Nucleus accumbens (tissue), 56 donors: Measurements from ENCODE around the gene FAAH2.
"Not testable (repeated sequence)": the region's sequence is repeated elsewhere in the genome, so short reads cannot be mapped to it uniquely, and the experiment has no call there.

Experiments
- DNase-seq, 56 donors: peaks; one replicate each; lab custom pipeline; 2025; lab: John Stamatoyannopoulos, UW

Gene FAAH2

GRCh38 chrX:57286507-57287251 is at the start of gene FAAH2:
Gene FAAH2 (plus strand): TSS chrX:57286706. CDS start chrX:57286826, 120 bp downstream.
- DNase-seq, result peak in 3 of 56 donors; percentile 0 to 11 (median 1)

- DNase-seq, result no peak
Observed at GRCh38 chrX:57241967-57242366, 44.5 kb upstream of the FAAH2 start.

GRCh38 chrX:57251965-57252364 is 34.5 kb upstream of the FAAH2 start:
- DNase-seq, result no peak

GRCh38 chrX:57265126-57265525 is 21.4 kb upstream of the FAAH2 start:
- no peak for DNase-seq

- no peak for DNase-seq
Observed at GRCh38 chrX:57266275-57266674, 20.2 kb upstream of the FAAH2 start.

- no peak for DNase-seq
Observed at GRCh38 chrX:57266871-57267270, 19.6 kb upstream of the FAAH2 start.

- peak in 3 of 56 donors; percentile 1 for DNase-seq
Observed at GRCh38 chrX:57267308-57267707, 19.2 kb upstream of the FAAH2 start.

GRCh38 chrX:57270980-57271379 is 15.5 kb upstream of the FAAH2 start:
- no peak for DNase-seq

GRCh38 chrX:57282568-57282967 is 3.9 kb upstream of the FAAH2 start:
- no peak for DNase-seq

GRCh38 chrX:57285001-57285400 is 1.5 kb upstream of the FAAH2 start:
- no peak for DNase-seq

GRCh38 chrX:57289089-57289488 is 2.6 kb downstream of the FAAH2 start:
- DNase-seq, result no peak

GRCh38 chrX:57294961-57295360 is 8.5 kb downstream of the FAAH2 start:
- DNase-seq, result no peak

- not testable (repeated sequence) for DNase-seq
Observed at GRCh38 chrX:57295679-57296078, 9.2 kb downstream of the FAAH2 start.

GRCh38 chrX:57313583-57314215 is 27.2 kb downstream of the FAAH2 start:
- DNase-seq, result no peak

- DNase-seq, result no peak
Observed at GRCh38 chrX:57329008-57329407, 42.5 kb downstream of the FAAH2 start.

- not testable (repeated sequence) for DNase-seq
Observed at GRCh38 chrX:57335790-57336189, 49.3 kb downstream of the FAAH2 start.

- no peak for DNase-seq
Observed at GRCh38 chrX:57353472-57354132, 67.1 kb downstream of the FAAH2 start.

GRCh38 chrX:57364145-57364544 is 77.6 kb downstream of the FAAH2 start:
- no peak for DNase-seq

- DNase-seq, result no peak
Observed at GRCh38 chrX:57366430-57366829, 79.9 kb downstream of the FAAH2 start.

GRCh38 chrX:57367649-57368048 is 81.1 kb downstream of the FAAH2 start:
- DNase-seq, result peak in 28 of 56 donors; percentile 0 to 25 (median 5)

- no peak for DNase-seq
Observed at GRCh38 chrX:57368158-57368557, 81.7 kb downstream of the FAAH2 start.

- no peak for DNase-seq
Observed at GRCh38 chrX:57379296-57379695, 92.8 kb downstream of the FAAH2 start.
